ENCODE data around the gene TFF2.

Gene TFF2

GRCh38 chr21:42390193-42390592 is 39.4 kb upstream of the TFF2 start:
- in situ Hi-C loops (cut with HindIII; ENCODE audit: low sequenced_read_pairs), result no loop called here
- DNase-seq (ENCODE audit: low read depth), result no peak
- TF ChIP-seq CTCF (IDR thresholded peaks at IDR 0.05; ENCODE audit: low read depth, low read length, missing control alignments), result no peak
- H3K4me3 ChIP-seq (ENCODE audit: low read depth, low read length), result no peak overlapping the region

GRCh38 chr21:42389449-42389835 is 38.6 kb upstream of the TFF2 start:
- no peak overlapping the region for H3K4me3 ChIP-seq (ENCODE audit: low read depth, low read length)
- no peak for DNase-seq (ENCODE audit: low read depth)
- in situ Hi-C loops (cut with HindIII; ENCODE audit: low sequenced_read_pairs), result no loop called here
- no peak for TF ChIP-seq CTCF (IDR thresholded peaks at IDR 0.05; ENCODE audit: low read depth, low read length, missing control alignments)

DNA sequence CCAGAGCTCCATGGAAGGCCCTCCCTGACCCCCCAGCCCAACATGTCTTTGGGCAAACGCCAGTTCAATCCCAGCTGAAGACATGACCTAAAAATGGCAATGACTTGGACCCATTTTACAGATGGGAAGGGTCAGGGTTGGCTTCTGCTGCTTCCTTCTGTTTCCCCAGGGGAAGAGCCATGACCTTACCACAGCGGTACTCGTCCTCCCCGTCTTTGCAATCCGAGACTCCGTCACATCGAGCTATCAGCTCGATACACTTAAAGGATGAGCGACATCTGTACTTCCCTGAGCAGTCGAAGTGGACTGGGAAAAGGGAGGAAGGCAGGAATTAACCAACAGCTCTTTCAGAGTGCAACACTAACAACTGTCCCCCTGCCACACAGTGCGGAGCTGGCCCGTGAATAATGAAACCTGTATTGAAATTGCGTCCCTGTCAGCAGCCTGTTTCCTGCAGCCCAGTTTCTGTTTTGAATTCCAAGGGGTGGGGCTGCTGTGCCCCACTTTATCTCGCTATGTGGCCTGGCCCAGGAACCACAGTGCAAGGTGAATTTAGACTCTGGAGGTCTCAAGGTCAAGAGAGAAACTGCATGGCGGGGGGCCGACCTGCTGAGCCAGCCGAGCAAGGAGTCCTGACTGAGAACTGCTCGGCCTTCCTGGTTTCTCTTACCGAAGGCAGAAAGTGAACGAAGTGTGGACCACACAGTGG is 38.1 kb upstream of the TFF2 start:
- no peak for TF ChIP-seq CTCF (IDR thresholded peaks at IDR 0.05; ENCODE audit: low read depth, low read length, missing control alignments)
- in situ Hi-C loops (cut with HindIII; ENCODE audit: low sequenced_read_pairs), result no loop called here
- no peak for DNase-seq (ENCODE audit: low read depth)
- H3K4me3 ChIP-seq (ENCODE audit: low read depth, low read length), result no peak overlapping the region

DNA sequence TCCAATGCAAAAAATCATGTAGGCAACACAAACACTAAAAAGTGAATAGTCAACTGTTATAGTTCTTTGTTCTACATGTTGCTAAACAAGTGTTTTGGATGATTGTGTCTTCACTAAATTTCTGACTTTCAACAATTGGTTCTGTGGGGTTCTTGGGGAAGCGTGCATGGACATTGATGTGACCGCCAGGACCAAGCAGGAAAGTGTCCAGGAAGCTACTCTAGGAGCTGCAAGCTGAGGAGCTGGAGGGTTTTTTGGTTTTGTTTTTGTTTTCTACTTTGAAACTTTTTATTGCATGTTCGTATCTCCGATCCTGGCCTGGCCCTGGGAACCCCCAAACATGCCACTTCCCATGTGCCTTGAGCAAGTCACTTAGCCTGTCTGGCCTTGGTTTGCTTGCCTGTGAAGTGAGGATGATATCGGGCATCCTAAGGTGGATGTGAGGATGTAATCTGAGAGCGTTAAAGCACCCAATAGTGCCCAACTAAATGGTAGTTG is 37.1 kb upstream of the TFF2 start:
- TF ChIP-seq CTCF (IDR thresholded peaks at IDR 0.05; ENCODE audit: low read depth, low read length, missing control alignments), result no peak
- no peak for DNase-seq (ENCODE audit: low read depth)
- in situ Hi-C loops (cut with HindIII; ENCODE audit: low sequenced_read_pairs), result no loop called here
- no peak overlapping the region for H3K4me3 ChIP-seq (ENCODE audit: low read depth, low read length)

- no peak overlapping the region for H3K4me3 ChIP-seq (ENCODE audit: low read depth, low read length)
- no peak for DNase-seq (ENCODE audit: low read depth)
- no peak for TF ChIP-seq CTCF (IDR thresholded peaks at IDR 0.05; ENCODE audit: low read depth, low read length, missing control alignments)
- in situ Hi-C loops (cut with HindIII; ENCODE audit: low sequenced_read_pairs), result no loop called here
Measured at GRCh38 chr21:42387164-42387563, 36.4 kb upstream of the TFF2 start.

DNA sequence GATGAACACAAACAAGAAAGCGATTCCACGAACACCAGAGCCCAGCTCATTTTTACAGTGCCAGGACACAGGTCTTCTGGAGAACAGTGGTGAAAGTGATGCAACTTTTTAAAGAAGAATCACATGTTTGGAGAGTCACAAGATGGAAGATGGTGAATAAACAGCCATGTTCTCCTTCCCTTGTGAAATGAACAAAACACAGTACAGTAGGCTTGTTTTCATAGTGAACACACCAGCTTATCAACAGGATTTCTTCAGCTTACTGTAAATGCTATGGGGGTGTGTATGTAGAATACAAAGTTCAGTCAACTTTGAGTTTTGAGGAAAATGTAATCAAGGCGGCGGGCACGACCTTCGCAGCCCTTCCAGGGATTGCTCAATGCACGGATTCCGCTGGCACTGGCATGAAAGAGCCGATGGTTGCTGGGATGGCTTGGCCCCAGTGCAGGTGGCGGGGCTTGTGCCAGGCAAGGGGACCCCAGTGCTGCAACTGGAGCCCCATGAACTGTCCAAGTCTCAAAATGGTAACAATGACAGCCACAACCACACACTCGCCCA is 35.3 kb upstream of the TFF2 start:
- in situ Hi-C loops (cut with HindIII; ENCODE audit: low sequenced_read_pairs), result no loop called here
- TF ChIP-seq CTCF (IDR thresholded peaks at IDR 0.05; ENCODE audit: low read depth, low read length, missing control alignments), result no peak
- DNase-seq (ENCODE audit: low read depth), result no peak
- H3K4me3 ChIP-seq (ENCODE audit: low read depth, low read length), result no peak overlapping the region
